Transverse colon (tissue), 4 donors: Measurements from ENCODE around the gene TXNDC12. TPM values are rescaled to one million over a fixed set of nuclear protein-coding genes. Genes with fewer than 3 reads are reported as not detected.

ENCODE experiments used
- DNase-seq: peaks from one replicate; pipeline ENCODE4 v3.0.0-alpha.2; 2019
- H3K27ac ChIP-seq, 4 donors: fragments of 200-600 bp; sonication (generic); 2 replicates each; pipeline ENCODE4 v1.5.1; 2016 to 2018; ENCODE audit warnings: inconsistent platforms in 4 of 4
- H3K27me3 ChIP-seq: fragments of 200-600 bp; sonication (generic); 2 replicates; pipeline ENCODE4 v1.5.1; 2017; ENCODE audit warnings: inconsistent platforms
- H3K36me3 ChIP-seq, 4 donors: fragments of 200-600 bp; sonication (generic); 2 replicates each; pipeline ENCODE4 v1.5.1; 2017 to 2019; ENCODE audit warnings: inconsistent platforms in 4 of 4
- H3K4me1 ChIP-seq, 4 donors: fragments of 200-600 bp; sonication (generic); 2 replicates each; pipeline ENCODE4 v1.5.1; 2017 to 2020; ENCODE audit warnings: inconsistent platforms in 4 of 4
- H3K4me3 ChIP-seq, 4 donors: fragments of 200-600 bp; sonication (generic); 1 replicate in 1 of 4; 2 replicates in 3 of 4; pipeline versions ENCODE4 v1.5.1 to v1.6.1; 2017 to 2019; ENCODE audit warnings: inconsistent platforms in 4 of 4
- H3K9me3 ChIP-seq, 2 donors: fragments of 200-600 bp; sonication (generic); 2 replicates each; pipeline ENCODE4 v1.5.1; 2017 to 2019; ENCODE audit warnings: inconsistent platforms in 2 of 2
- CTCF ChIP-seq, 5 experiments: fragments of 200-600 bp in 3 of 5; fragments of 450-650 bp in 2 of 5; sonication (generic) in 3 of 5; IDR thresholded peaks; 1 replicate in 2 of 5; 2 replicates in 3 of 5; pipeline ENCODE4 v1.5.1; 2016 to 2017; ENCODE audit warnings: antibody characterized with exemption in 5 of 5, inconsistent platforms in 3 of 5, mild to moderate bottlenecking in 2 of 5, moderate library complexity in 1 of 5
- EP300 ChIP-seq: sonication (generic); formaldehyde crosslinking; IDR thresholded peaks from one replicate; pipeline ENCODE4 v1.6.1; 2017; ENCODE audit warnings: antibody characterized with exemption, low read depth
- POLR2A ChIP-seq: fragments of 450-650 bp; IDR thresholded peaks from one replicate; pipeline ENCODE4 v1.6.1; 2016; ENCODE audit warnings: antibody characterized with exemption, mild to moderate bottlenecking, moderate library complexity
- POLR2AphosphoS5 ChIP-seq, 3 donors: sonication (generic); formaldehyde crosslinking; IDR thresholded peaks; one replicate each; pipeline ENCODE4 v1.6.1; 2016; ENCODE audit warnings: antibody characterized with exemption in 3 of 3
- WGBS, 2 donors: methylation state at CpG; one replicate each; pipeline ENCODE4 v1.1.5; 2018; ENCODE audit warnings: low coverage in 1 of 2; 5-methylcytosine and 5-hydroxymethylcytosine counted together
- in situ Hi-C, 4 donors: fragments of 200-750 bp; cut with MboI; loops; one replicate each; pipeline versions ENCODE4 v1.15.0 to v1.15.1; 2017; ENCODE audit warnings: low sequenced_read_pairs in 3 of 4, low pct_ligation_motif_present in 1 of 4, low pct_unique_long_range_greater_than_20kb in 1 of 4
- intact Hi-C: fragments of 100-400 bp; cut with DNase I; formaldehyde crosslinking; loops from one replicate; pipeline ENCODE4 v1.15.1; 2023; ENCODE audit warnings: low total_unique reads
- total RNA-seq, 4 donors: library from RNA; depleted of rRNA; stranded (reverse); fragments of >200 nt; gene quantifications; one replicate each; pipeline ENCODE4 v1.1.0, GENCODE V29; 2016

TXNDC12 gene
- total RNA-seq, 4 donors from 2014 or later = 31.4 to 103 (median 35.0) TPM

- in situ Hi-C loops = loop anchor here in 2 of 4 donors (10.0 kb wide), 1 partner anchor 85 kb away; no protein-coding TSS in a partner anchor
- WGBS, 2 donors = 42 to 61% methylated on average over 15 to 22 of the region's 47 CpGs
Observed at GRCh38 chr1:51989582-51990477, 65.2 kb downstream of the TXNDC12 start.

GRCh38 chr1:51988254-51988653 lies 66.7 kb downstream of the TXNDC12 start:
- Histone ChIP-seq H3K27me3 (peaks cover 41% of the 10 kb centered on the region), H3K4me3 (no peak overlapping the region), H3K9me3 (no peaks in the 10 kb centered on the region), H3K36me3 (no peaks in the 10 kb centered on the region), H3K27ac (no peak overlapping the region), H3K4me1 (peaks cover 0 to 6% (median 4%) of the 10 kb centered on the region in 4 donors)
- in situ Hi-C loops = no loop called here
- TF ChIP-seq POLR2A (no peak), CTCF (IDR thresholded peaks at IDR 0.05) (no peak), POLR2AphosphoS5 (IDR thresholded peaks at IDR 0.05) (no peak), EP300 (no peak)
- intact Hi-C loops = no loop called here
- DNase-seq = no peak

More at GRCh38 chr1:51989582-51990477, 65.2 kb downstream of the TXNDC12 start:
- Histone ChIP-seq H3K4me1 (peaks cover 0 to 6% (median 4%) of the 10 kb centered on the region in 4 donors), H3K27me3 (peaks cover 49% of the 10 kb centered on the region), H3K9me3 (no peaks in the 10 kb centered on the region), H3K36me3 (no peaks in the 10 kb centered on the region), H3K4me3 (peak overlapping the region; percentile 23 to 53 (median 40)), H3K27ac (no peak overlapping the region)
- intact Hi-C loops = no loop called here
- no peak for DNase-seq
- no peak for TF ChIP-seq CTCF (IDR thresholded peaks at IDR 0.05)
- no peak for TF ChIP-seq POLR2A
- no peak for TF ChIP-seq EP300
- TF ChIP-seq POLR2AphosphoS5 (IDR thresholded peaks at IDR 0.05) = no peak

GRCh38 chr1:51986718-51987117 lies 68.3 kb downstream of the TXNDC12 start:
- Histone ChIP-seq H3K4me3 (no peak overlapping the region), H3K27ac (no peak overlapping the region), H3K9me3 (no peaks in the 10 kb centered on the region), H3K27me3 (peaks cover 26% of the 10 kb centered on the region), H3K36me3 (no peaks in the 10 kb centered on the region), H3K4me1 (peaks cover 0 to 6% (median 4%) of the 10 kb centered on the region in 4 donors)
- no peak for DNase-seq
- TF ChIP-seq CTCF (IDR thresholded peaks at IDR 0.05) (no peak), POLR2AphosphoS5 (IDR thresholded peaks at IDR 0.05) (no peak), POLR2A (no peak), EP300 (no peak)
- 84% methylated on average over 4 of the region's 4 CpGs; no CpG with 5 or more reads in 1 of the 2 donors for WGBS, 2 donors
- in situ Hi-C loops = no loop called here
- intact Hi-C loops = no loop called here

GRCh38 chr1:51982161-51982560 lies 72.8 kb downstream of the TXNDC12 start:
- Histone ChIP-seq H3K36me3 (no peaks in the 10 kb centered on the region), H3K4me1 (no peaks in the 10 kb centered on the region), H3K4me3 (no peak overlapping the region), H3K27ac (no peak overlapping the region), H3K27me3 (no peaks in the 10 kb centered on the region), H3K9me3 (no peaks in the 10 kb centered on the region)
- in situ Hi-C loops (no loop called here), intact Hi-C loops (no loop called here)
- DNase-seq = no peak
- 77 to 91% methylated on average over 1 to 3 of the region's 3 CpGs for WGBS, 2 donors
- TF ChIP-seq EP300 = no peak
- TF ChIP-seq POLR2AphosphoS5 (IDR thresholded peaks at IDR 0.05) = no peak
- TF ChIP-seq CTCF (IDR thresholded peaks at IDR 0.05) = no peak
- no peak for TF ChIP-seq POLR2A
